Cardiac septum (tissue), 1 donor: ENCODE measurements around the gene EXTL2. TPM values are rescaled to one million over a fixed set of nuclear protein-coding genes. Genes with fewer than 3 reads are reported as not detected.

Source experiments
- total RNA-seq: library from RNA; stranded (reverse); fragmentation: NEBNext Ultra II Directional; extraction: Animal tissue kit (Norgen Biotek cat#: 25700); gene quantifications from one replicate; pipeline ENCODE4 v1.2.1, GENCODE V29; 2021
- donor health status: DM: no; HTN: no; CAD: no.

Gene EXTL2
- total RNA-seq, 1 donor from 2014 or later, result 7.1 TPM

Other genes starting within 250 kb of the EXTL2 start
- 6.9 TPM for gene VCAM1, start 175.1 kb downstream of the EXTL2 start, total RNA-seq
- gene SLC30A7, start 1.2 kb upstream of the EXTL2 start, total RNA-seq, result 8.5 TPM
- 35.4 TPM for gene DPH5, start 130.9 kb upstream of the EXTL2 start, total RNA-seq